ENCODE measurements around the gene GFPT2. TPM values are rescaled to one million over a fixed set of nuclear protein-coding genes. Genes with fewer than 3 reads are reported as not detected.

GFPT2 gene
- total and polyA plus RNA-seq, 2 of the 8 experiments (the other 6 are each of a cell fraction or from before 2014, with no cell fraction given) = 83.7 to 143 TPM

GRCh38 chr5:180313677-180314505, 39.2 kb downstream of the GFPT2 start:
- Histone ChIP-seq H4K20me1 (replicated peaks in 1 of 2; ENCODE audit: control insufficient read depth in 1 of 2, insufficient read depth in 2 of 2, low read length in 2 of 2) (peaks cover 4% of the 10 kb centered on the region in 2 experiments), H3K4me2 (ENCODE audit: insufficient read depth in 1 of 2, low read depth in 2 of 2, low read length in 2 of 2) (no peak overlapping the region), H3K36me3 (ENCODE audit: control insufficient read depth in 2 of 4, insufficient read depth in 4 of 4, low read length in 3 of 4) (peaks cover 24 to 70% (median 56%) of the 10 kb centered on the region in 4 experiments), H2BK12ac (ENCODE audit: low read depth, low read length) (no peak overlapping the region), H3K23me2 (ENCODE audit: low read depth, low read length) (no peaks in the 10 kb centered on the region), H2BK15ac (ENCODE audit: low read length) (no peak overlapping the region), H3K14ac (ENCODE audit: insufficient read length) (no peak overlapping the region), H4K8ac (ENCODE audit: extremely low read depth, insufficient read depth, low read length) (peak overlapping the region; percentile 57; the same call in 1 of the 2 replicates), H2AFZ (ENCODE audit: low read length) (no peak overlapping the region), H3K4ac (replicated peaks; ENCODE audit: insufficient read length, low read depth, low read length) (no peak overlapping the region), H3K79me2 (ENCODE audit: control insufficient read depth in 1 of 2, insufficient read depth in 2 of 2, low read length in 2 of 2) (no peaks in the 10 kb centered on the region), H2BK120ac (replicated peaks; ENCODE audit: low read depth, low read length) (no peak overlapping the region), H2BK20ac (ENCODE audit: low read length) (no peak overlapping the region), H3K27me3 (replicated peaks in 1 of 4; ENCODE audit: control insufficient read depth in 3 of 4, extremely low read depth in 1 of 4, insufficient read depth in 3 of 4, low read length in 3 of 4) (no peaks in the 10 kb centered on the region), H2BK5ac (ENCODE audit: low read depth, low read length) (no peak overlapping the region), H3K9ac (replicated peaks in 1 of 4; ENCODE audit: extremely low read depth in 1 of 4, low read depth in 3 of 4, low read length in 3 of 4) (no peak overlapping the region; a peak in 1 of 7 replicates), H3K23ac (ENCODE audit: insufficient read length) (no peak overlapping the region), H3K9me3 (ENCODE audit: insufficient read depth in 2 of 2, low read depth in 1 of 2, low read length in 1 of 2) (no peaks in the 10 kb centered on the region), H3K56ac (replicated peaks; ENCODE audit: insufficient read length, low read depth, low read length) (no peak overlapping the region), H2AK5ac (ENCODE audit: low read depth, low read length) (no peak overlapping the region), H4K5ac (ENCODE audit: insufficient read length, low read depth, low read length) (no peak overlapping the region), H3K27ac (ENCODE audit: low read depth, low read length) (no peak overlapping the region), H3K79me1 (ENCODE audit: low read depth, low read length) (no peaks in the 10 kb centered on the region), H4K91ac (replicated peaks; ENCODE audit: insufficient read length, low read length) (no peak overlapping the region), H3K4me1 (replicated peaks in 1 of 4; ENCODE audit: control insufficient read depth in 3 of 4, insufficient read depth in 4 of 4, low read length in 3 of 4) (no peaks in the 10 kb centered on the region), H3K4me3 (ENCODE audit: extremely low read depth in 1 of 4, insufficient read depth in 2 of 4, low read depth in 3 of 4, low read length in 4 of 4) (no peak overlapping the region), H3K18ac (ENCODE audit: extremely low read depth, low read length) (no peak overlapping the region)
- ChIA-PET POLR2A (ENCODE audit: partially characterized antibody) (interaction anchor here (0.9 to 2.2 kb wide), 5 partner anchors 10 to 35 kb away, joined by 3 to 10 read pairs (median 4); no protein-coding TSS in a partner anchor), CTCF (ENCODE audit: partially characterized antibody) (interaction anchor here (0.7 to 10.5 kb wide), 10 partner anchors 10 to 448 kb away, joined by 3 to 192 read pairs (median 11); no protein-coding TSS in a partner anchor)
- 94 to 100% methylated on average over 1 to 50 of the region's 50 CpGs for WGBS, 2 experiments (ENCODE audit: extremely low coverage in 1 of 2, insufficient coverage in 1 of 2, insufficient read length in 1 of 2, insufficient replicate concordance in 2 of 2, low coverage in 1 of 2, low lambda C conversion rate in 2 of 2, missing lambda C conversion rate in 1 of 2)
- DNase-seq (ENCODE audit: low read depth in 1 of 2, low spot score in 2 of 2) (no peak), FAIRE-seq (no peak)
- TF ChIP-seq RAD21 (IDR thresholded peaks at IDR 0.05 in 1 of 2, conservative IDR thresholded peaks at IDR 0.05 in 1 of 2; ENCODE audit: low read depth in 2 of 2, low read length in 2 of 2) = no peak
- no peak for TF ChIP-seq EZH2 (IDR thresholded peaks at IDR 0.05; ENCODE audit: low read depth, low read length, severe bottlenecking)
- no peak for TF ChIP-seq CHD1 (IDR thresholded peaks at IDR 0.05; ENCODE audit: low read depth, low read length)
- no peak for TF ChIP-seq JUN (IDR thresholded peaks at IDR 0.05; ENCODE audit: low read depth, low read length)
- TF ChIP-seq SAP30 (IDR thresholded peaks at IDR 0.05; ENCODE audit: insufficient read depth, insufficient replicate concordance, low read length) = no peak
- no peak for TF ChIP-seq RNF2 (IDR thresholded peaks at IDR 0.05; ENCODE audit: borderline replicate concordance, low read depth, low read length, missing control alignments, poor library complexity, severe bottlenecking)
- TF ChIP-seq BACH1 (IDR thresholded peaks at IDR 0.05; ENCODE audit: low read length) = no peak
- TF ChIP-seq HDAC6 (IDR thresholded peaks at IDR 0.05; ENCODE audit: low read depth, low read length) = no peak
- TF ChIP-seq NANOG (IDR thresholded peaks at IDR 0.05; ENCODE audit: insufficient read depth, low read depth, low read length, poor library complexity, severe bottlenecking) = no peak

Data from H1 (cell line).